Loucy (cell line): ENCODE results near the gene CFAP100.

Source experiments
- CTCF ChIP-seq: fragments of 200-600 bp; sonication (generic); conservative IDR thresholded peaks from 2 replicates; pipeline ENCODE4 v1.5.1; 2014; ENCODE audit warnings: mild to moderate bottlenecking, antibody characterized with exemption, low read length
- EZH2phosphoT487 ChIP-seq: fragments of 200-600 bp; IDR thresholded peaks from 2 replicates; pipeline ENCODE4 v1.6.1; 2018; ENCODE audit warnings: antibody characterized with exemption, mild to moderate bottlenecking, moderate library complexity, borderline replicate concordance

GRCh38 chr3:126354776-126355175, 39.9 kb upstream of the CFAP100 start:
- TF ChIP-seq CTCF (no peak), EZH2phosphoT487 (no peak)
